HCT116 (cell line): Measurements from ENCODE around the gene HOXA2. TPM values are rescaled to one million over a fixed set of nuclear protein-coding genes. Genes with fewer than 3 reads are reported as not detected.

Experiments used
- ATAC-seq: fragments of 200-7000 bp; cut with Tn5 transposase; 2 replicates; pipeline ENCODE4 v1.9.1; 2020; ENCODE audit warnings: mild to moderate bottlenecking, moderate library complexity
- BruUV-seq: library from RNA; stranded (reverse); fragments of 400-500 nt; replicated peaks from 2 replicates; lab custom pipeline; 2021; lab: Mats Ljungman, UMichigan
- CTCF ChIA-PET: fragments of 300-600 bp; sonication (Branson Sonifier 250); formaldehyde crosslinking; loops from one replicate; lab custom pipeline; 2021; ENCODE audit warnings: antibody characterized with exemption; lab: Charles Lee
- POLR2A ChIA-PET: fragments of 300-600, 350-600 bp; sonication (Branson Sonifier 250); formaldehyde crosslinking; loops from one replicate; lab custom pipeline; 2021; ENCODE audit warnings: antibody characterized with exemption; lab: Charles Lee
- RAD21 ChIA-PET, 2 experiments: fragments of 300-600 bp; sonication (Branson Sonifier 250); formaldehyde crosslinking; loops; one replicate each; lab custom pipeline; 2023; ENCODE audit warnings: low total read pairs in 2 of 2; ENCODE audit not compliant: uncharacterized antibody in 2 of 2, unreplicated experiment in 2 of 2, low non-redundant PET in 1 of 2; lab: Charles Lee
- DNase-seq: peaks from one replicate; pipeline ENCODE4 v3.0.0-alpha.2; 2010; ENCODE audit warnings: low read depth, low spot score
- H2AFZ ChIP-seq: fragments of 200-600 bp; shearing (Covaris generic), sonication (generic); 2 replicates; pipeline ENCODE4 v1.6.1; 2017; ENCODE audit warnings: low read depth, mixed run types, mixed read lengths, antibody characterized with exemption, low read length; ENCODE audit not compliant: poor library complexity, severe bottlenecking
- H3K27ac ChIP-seq: 2 replicates; pipeline ENCODE4 v1.5.1; 2012; ENCODE audit warnings: low read depth, low read length
- H3K27me3 ChIP-seq: fragments of 200-600 bp; sonication (generic); 2 replicates; pipeline ENCODE4 v1.6.1; 2016; ENCODE audit warnings: mixed run types, low read length, mixed read lengths; ENCODE audit not compliant: insufficient read depth
- H3K36me3 ChIP-seq, 2 experiments: fragments of 200-500 bp in 1 of 2; fragments of 200-600 bp in 1 of 2; sonication (Bioruptor generic) in 1 of 2; sonication (generic) in 1 of 2; 2 replicates each; pipeline versions ENCODE4 v1.5.1 to v1.6.1; 2014 to 2016; ENCODE audit warnings: low read length in 2 of 2, inconsistent platforms in 1 of 2, mixed read lengths in 1 of 2, mixed run types in 1 of 2; ENCODE audit not compliant: insufficient read depth in 2 of 2, control insufficient read depth in 1 of 2
- H3K4me1 ChIP-seq, 2 experiments: fragments of 200-600 bp in 1 of 2; sonication (generic) in 1 of 2; 2 replicates each; pipeline versions ENCODE4 v1.5.1 to v1.6.1; 2012 to 2017; ENCODE audit warnings: low read length in 2 of 2, inconsistent platforms in 1 of 2, mild to moderate bottlenecking in 1 of 2, mixed read lengths in 1 of 2, mixed run types in 1 of 2, moderate library complexity in 1 of 2; ENCODE audit not compliant: insufficient read depth in 2 of 2, control insufficient read depth in 1 of 2
- H3K4me2 ChIP-seq: fragments of 200-600 bp; sonication (generic); 2 replicates; pipeline ENCODE4 v1.6.1; 2017; ENCODE audit warnings: mixed run types, low read length, mixed read lengths
- H3K4me3 ChIP-seq, 2 experiments: fragments of 200-600 bp in 1 of 2; sonication (generic) in 1 of 2; replicated peaks in 1 of 2; 2 replicates each; pipeline ENCODE4 v1.5.1; 2011 to 2016; ENCODE audit warnings: low read length in 2 of 2, control low read depth in 1 of 2, low read depth in 1 of 2, mild to moderate bottlenecking in 1 of 2, mixed read lengths in 1 of 2, mixed run types in 1 of 2
- H3K79me2 ChIP-seq: fragments of 200-600 bp; sonication (generic); 2 replicates; pipeline ENCODE4 v1.6.1; 2017; ENCODE audit warnings: mild to moderate bottlenecking, mixed run types, low read length, moderate library complexity, mixed read lengths; ENCODE audit not compliant: insufficient read depth
- H3K9ac ChIP-seq: fragments of 200-600 bp; sonication (generic); 2 replicates; pipeline ENCODE4 v1.6.1; 2016; ENCODE audit warnings: low read length, mixed read lengths
- H3K9me2 ChIP-seq: fragments of 200-600 bp; sonication (generic), shearing (Covaris generic); 2 replicates; pipeline ENCODE4 v1.6.1; 2017; ENCODE audit warnings: mixed run types, mild to moderate bottlenecking, moderate library complexity; ENCODE audit not compliant: insufficient read depth
- H3K9me3 ChIP-seq, 2 experiments: fragments of 200-500 bp in 1 of 2; fragments of 200-600 bp in 1 of 2; sonication (Bioruptor generic) in 1 of 2; sonication (generic) in 1 of 2; 2 replicates each; pipeline ENCODE4 v1.6.1; 2014 to 2017; ENCODE audit warnings: low read length in 2 of 2, mixed read lengths in 2 of 2, inconsistent platforms in 1 of 2, low read depth in 1 of 2, mild to moderate bottlenecking in 1 of 2, mixed run types in 1 of 2, moderate library complexity in 1 of 2; ENCODE audit not compliant: control insufficient read depth in 1 of 2, insufficient read depth in 1 of 2
- H4K20me1 ChIP-seq: fragments of 200-600 bp; sonication (generic), shearing (Covaris generic); 2 replicates; pipeline ENCODE4 v1.6.1; 2017; ENCODE audit warnings: mixed run types, mild to moderate bottlenecking, moderate library complexity; ENCODE audit not compliant: insufficient read depth
- ATF3 ChIP-seq: IDR thresholded peaks from 2 replicates; pipeline ENCODE4 v1.6.1; 2012
- CBX3 ChIP-seq: IDR thresholded peaks from 2 replicates; pipeline ENCODE4 v1.6.1; 2012; ENCODE audit warnings: low read depth
- CEBPB ChIP-seq: IDR thresholded peaks from 2 replicates; pipeline ENCODE4 v1.6.1; 2012; ENCODE audit warnings: low read depth
- CTCF ChIP-seq, 3 experiments: fragments of 200-600 bp in 1 of 3; sonication (generic) in 1 of 3; IDR thresholded peaks in 2 of 3; conservative IDR thresholded peaks in 1 of 3; 2 replicates each; pipeline ENCODE4 v1.5.1; 2012 to 2017; ENCODE audit warnings: low read depth in 2 of 3, low read length in 2 of 3, antibody characterized with exemption in 1 of 3, borderline replicate concordance in 1 of 3, control low read depth in 1 of 3, mild to moderate bottlenecking in 1 of 3, mixed read lengths in 1 of 3, mixed run types in 1 of 3, moderate library complexity in 1 of 3; ENCODE audit not compliant: insufficient read depth in 1 of 3
- FOSL1 ChIP-seq: IDR thresholded peaks from 2 replicates; pipeline ENCODE4 v1.6.1; 2012; ENCODE audit warnings: low read depth
- JUND ChIP-seq: IDR thresholded peaks from 2 replicates; pipeline ENCODE4 v1.6.1; 2012
- MAX ChIP-seq: IDR thresholded peaks from 2 replicates; pipeline ENCODE4 v1.6.1; 2012
- POLR2A ChIP-seq: IDR thresholded peaks from 2 replicates; pipeline ENCODE4 v1.7.0; 2011; ENCODE audit warnings: borderline replicate concordance; ENCODE audit not compliant: insufficient read depth, insufficient read length; ENCODE audit errors: extremely low read depth
- POLR2AphosphoS5 ChIP-seq: IDR thresholded peaks from 2 replicates; pipeline ENCODE4 v1.6.1; 2011; ENCODE audit warnings: mild to moderate bottlenecking, low read depth, low read length, moderate library complexity
- RAD21 ChIP-seq: IDR thresholded peaks from 2 replicates; pipeline ENCODE4 v1.6.1; 2012; ENCODE audit warnings: low read depth, mild to moderate bottlenecking
- REST ChIP-seq: IDR thresholded peaks from 2 replicates; pipeline ENCODE4 v1.6.1; 2012; ENCODE audit warnings: low read depth
- SIN3A ChIP-seq: IDR thresholded peaks from 2 replicates; pipeline ENCODE4 v1.6.1; 2012; ENCODE audit warnings: low read depth
- SP1 ChIP-seq: IDR thresholded peaks from 2 replicates; pipeline ENCODE4 v1.6.1; 2012; ENCODE audit warnings: low read depth
- SRF ChIP-seq: IDR thresholded peaks from 2 replicates; pipeline ENCODE4 v1.6.1; 2012; ENCODE audit warnings: low read depth
- TCF7L2 ChIP-seq: IDR thresholded peaks from 2 replicates; pipeline ENCODE4 v1.7.0; 2011; ENCODE audit warnings: borderline replicate concordance, inconsistent platforms; ENCODE audit not compliant: insufficient read depth, insufficient read length; ENCODE audit errors: extremely low read depth
- YY1 ChIP-seq: IDR thresholded peaks from 2 replicates; pipeline ENCODE4 v1.6.1; 2011; ENCODE audit warnings: low read length, low read depth, moderate library complexity, mild to moderate bottlenecking; ENCODE audit not compliant: insufficient replicate concordance; ENCODE audit errors: extremely low read depth
- ZFX ChIP-seq: fragments of 450-650 bp; IDR thresholded peaks from 2 replicates; pipeline ENCODE4 v1.6.1; 2017
- ZNF274 ChIP-seq: fragments of 200-500 bp; sonication (Bioruptor generic); IDR thresholded peaks from 2 replicates; pipeline ENCODE4 v1.6.1; 2014; ENCODE audit warnings: mild to moderate bottlenecking, low read depth, low read length, inconsistent platforms
- intact Hi-C: fragments of 100-400 bp; cut with micrococcal nuclease; formaldehyde crosslinking; loops from 2 replicates; pipeline ENCODE4 v1.10.0; 2022
- total RNA-seq: library from RNA; stranded (reverse); gene quantifications from one replicate; pipeline ENCODE4 v1.2.1, GENCODE V29; 2021; ENCODE audit not compliant: unreplicated experiment

The HOXA2 gene
- total RNA-seq, 1 experiment from 2014 or later: 0.57 TPM

- Histone ChIP-seq H3K4me1 (no peaks in the 10 kb centered on the region), H4K20me1 (no peaks in the 10 kb centered on the region), H3K9me2 (no peaks in the 10 kb centered on the region), H3K4me3 (no peak overlapping the region), H3K27me3 (no peaks in the 10 kb centered on the region), H3K79me2 (no peaks in the 10 kb centered on the region), H3K27ac (no peak overlapping the region), H3K9ac (no peak overlapping the region), H3K4me2 (no peak overlapping the region), H2AFZ (no peak overlapping the region), H3K36me3 (no peaks in the 10 kb centered on the region), H3K9me3 (no peaks in the 10 kb centered on the region)
- CTCF ChIA-PET: no interaction called here
- intact Hi-C loops: no loop called here
- no peak for DNase-seq
- POLR2A ChIA-PET: interaction anchor here (0.9 kb wide), 1 partner anchor 11 kb away, joined by 3 read pairs; no protein-coding TSS in a partner anchor
- no TSS peak for BruUV-seq
- ATAC-seq: no peak
- RAD21 ChIA-PET: interaction anchor here in 1 of 2 experiments (0.7 kb wide), 1 partner anchor 695 kb away, joined by 3 read pairs; no protein-coding TSS in a partner anchor
- TF ChIP-seq CEBPB (no peak), CTCF (IDR thresholded peaks at IDR 0.05 in 2 of 3, conservative IDR thresholded peaks at IDR 0.05 in 1 of 3; ENCODE audit: borderline replicate concordance in 1 of 3, insufficient read depth in 1 of 3, low read depth in 2 of 3, low read length in 2 of 3) (no peak), CBX3 (no peak), FOSL1 (no peak), JUND (no peak), SRF (no peak), SP1 (no peak), ZFX (no peak), RAD21 (no peak), ATF3 (no peak), POLR2AphosphoS5 (no peak), POLR2A (no peak), REST (no peak), YY1 (no peak), ZNF274 (no peak), SIN3A (no peak), TCF7L2 (no peak), MAX (no peak)
Observed at GRCh38 chr7:27104341-27105058, 2.0 kb upstream of the HOXA2 start.
